T47D (cell line): Measurements from ENCODE around the gene SRSF6.

ENCODE experiments used
- DNase-seq, 2 experiments: peaks; one replicate each; pipeline versions ENCODE4 v3.0.0 to v3.0.0-alpha.2; 2011 to 2012; ENCODE audit warnings: low read depth in 1 of 2, low spot score in 1 of 2
- JUND ChIP-seq: IDR thresholded peaks from 2 replicates; pipeline ENCODE4 v1.6.1; 2012; ENCODE audit warnings: low read depth
- in situ Hi-C: cut with HindIII; loops from 2 replicates; pipeline ENCODE4 v1.10.0; 2016; ENCODE audit warnings: low sequenced_read_pairs, low pct_unique_long_range_greater_than_20kb

SRSF6 gene

GRCh38 chr20:43456809-43457639 lies 672 bp upstream of the SRSF6 start:
- in situ Hi-C loops = no loop called here
- no peak for TF ChIP-seq JUND
- peak; percentile 95 to 97 for DNase-seq

- in situ Hi-C loops = no loop called here
- DNase-seq = no peak
- TF ChIP-seq JUND = no peak
Observed at GRCh38 chr20:43458422-43458924, 777 bp downstream of the SRSF6 start.

DNA sequence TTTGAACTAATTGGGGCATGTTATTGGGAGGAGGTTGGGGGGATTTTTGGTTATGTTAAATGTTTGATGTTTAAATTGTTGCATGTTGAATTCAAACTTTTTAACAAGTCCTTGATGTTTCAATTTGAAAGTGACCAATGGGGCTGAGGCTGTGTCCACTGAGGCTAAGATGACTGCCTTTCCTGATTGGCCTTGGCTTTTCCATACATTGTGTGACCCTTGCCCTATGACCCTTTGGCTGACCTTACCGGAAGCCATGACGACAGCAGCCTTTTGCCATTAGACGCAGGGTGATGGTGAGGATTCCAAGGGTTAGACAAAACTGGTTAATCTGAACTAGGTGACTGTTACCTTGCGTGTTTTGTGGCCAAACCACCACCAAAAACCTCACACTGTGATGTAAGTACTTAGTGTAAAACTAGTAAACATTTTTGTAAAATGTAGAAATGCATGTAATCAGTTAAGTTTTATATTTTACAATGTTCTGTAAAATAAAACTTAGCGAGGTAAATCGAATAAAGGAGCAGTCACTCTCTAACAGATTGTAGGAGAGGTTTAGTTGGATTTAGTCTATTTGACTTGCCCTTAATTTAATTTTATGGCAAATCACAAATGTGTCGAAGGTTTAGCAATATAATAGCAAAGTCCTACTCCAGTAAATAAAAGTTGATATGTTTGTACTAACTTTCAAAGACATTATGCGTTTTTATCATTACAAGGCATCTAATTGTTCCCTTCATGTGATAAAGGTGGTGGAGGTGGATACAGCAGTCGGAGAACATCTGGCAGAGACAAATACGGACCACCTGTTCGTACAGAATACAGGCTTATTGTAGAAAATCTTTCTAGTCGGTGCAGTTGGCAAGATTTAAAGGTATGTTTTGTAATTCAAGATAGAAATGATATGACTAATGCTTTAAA lies 1.6 kb downstream of the SRSF6 start:
- no peak for TF ChIP-seq JUND
- DNase-seq = peak in 1 of 2 experiments; percentile 61
- in situ Hi-C loops = no loop called here

GRCh38 chr20:43460172-43460829 lies 2.6 kb downstream of the SRSF6 start:
- TF ChIP-seq JUND = no peak
- in situ Hi-C loops = no loop called here
- DNase-seq = no peak

DNA sequence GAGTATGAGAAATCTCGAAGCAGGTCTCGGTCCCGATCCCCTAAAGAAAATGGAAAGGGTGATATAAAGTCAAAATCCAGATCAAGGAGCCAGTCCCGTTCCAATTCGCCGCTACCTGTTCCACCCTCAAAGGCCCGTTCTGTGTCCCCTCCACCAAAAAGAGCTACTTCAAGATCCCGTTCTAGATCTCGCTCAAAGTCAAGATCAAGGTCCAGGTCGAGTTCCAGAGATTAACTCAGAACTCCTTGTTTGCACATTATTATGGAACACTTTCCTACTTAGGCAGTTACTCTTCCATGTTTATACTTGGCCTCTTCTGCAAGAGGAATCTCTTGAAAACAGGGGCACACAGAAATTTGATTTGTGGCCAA lies 3.1 kb downstream of the SRSF6 start:
- no peak for DNase-seq
- in situ Hi-C loops = no loop called here
- TF ChIP-seq JUND = no peak

GRCh38 chr20:43461894-43462659 lies 4.4 kb downstream of the SRSF6 start:
- in situ Hi-C loops = no loop called here
- DNase-seq = no peak
- TF ChIP-seq JUND = no peak

DNA sequence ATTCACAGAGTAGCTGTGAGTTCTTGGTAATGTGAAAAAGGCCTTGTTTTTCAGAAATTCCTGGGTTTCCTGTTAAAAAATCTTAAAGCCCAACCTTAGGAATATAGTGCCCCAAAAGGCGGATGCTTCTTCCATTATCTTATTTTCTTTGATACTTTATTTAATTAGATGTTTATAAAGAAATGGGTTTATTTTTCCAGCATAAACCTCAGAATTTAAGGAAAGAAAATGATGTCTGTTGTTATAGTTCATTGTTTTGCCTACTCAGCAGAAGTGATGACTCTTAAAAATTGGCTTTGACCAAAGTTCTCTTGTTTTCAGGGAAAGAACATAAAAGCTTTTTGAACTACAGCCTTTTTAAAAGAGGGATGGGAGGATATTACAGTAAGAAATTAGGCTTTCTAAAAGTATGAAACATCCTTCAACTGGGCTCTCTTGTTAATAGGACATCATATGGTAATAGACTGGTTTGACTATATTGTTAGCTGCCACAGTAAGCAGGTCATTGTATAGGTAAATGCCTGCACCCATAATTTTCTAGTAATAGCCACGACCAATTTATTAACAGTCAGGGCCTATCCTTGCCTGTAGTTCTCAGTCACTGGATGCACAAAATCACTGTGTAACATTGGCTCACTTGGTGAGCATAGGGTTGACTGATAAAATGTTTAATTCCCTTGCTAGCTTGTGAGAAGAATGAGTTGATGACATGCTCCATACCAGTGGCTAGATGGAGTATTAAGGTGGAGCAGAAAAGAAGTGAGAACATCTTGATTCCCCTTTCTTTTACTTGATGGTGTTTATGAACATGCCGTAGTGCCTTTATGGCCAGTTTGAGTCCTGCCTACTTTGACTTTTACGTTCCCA lies 5.2 kb downstream of the SRSF6 start:
- in situ Hi-C loops = no loop called here
- no peak for TF ChIP-seq JUND
- no peak for DNase-seq

DNA sequence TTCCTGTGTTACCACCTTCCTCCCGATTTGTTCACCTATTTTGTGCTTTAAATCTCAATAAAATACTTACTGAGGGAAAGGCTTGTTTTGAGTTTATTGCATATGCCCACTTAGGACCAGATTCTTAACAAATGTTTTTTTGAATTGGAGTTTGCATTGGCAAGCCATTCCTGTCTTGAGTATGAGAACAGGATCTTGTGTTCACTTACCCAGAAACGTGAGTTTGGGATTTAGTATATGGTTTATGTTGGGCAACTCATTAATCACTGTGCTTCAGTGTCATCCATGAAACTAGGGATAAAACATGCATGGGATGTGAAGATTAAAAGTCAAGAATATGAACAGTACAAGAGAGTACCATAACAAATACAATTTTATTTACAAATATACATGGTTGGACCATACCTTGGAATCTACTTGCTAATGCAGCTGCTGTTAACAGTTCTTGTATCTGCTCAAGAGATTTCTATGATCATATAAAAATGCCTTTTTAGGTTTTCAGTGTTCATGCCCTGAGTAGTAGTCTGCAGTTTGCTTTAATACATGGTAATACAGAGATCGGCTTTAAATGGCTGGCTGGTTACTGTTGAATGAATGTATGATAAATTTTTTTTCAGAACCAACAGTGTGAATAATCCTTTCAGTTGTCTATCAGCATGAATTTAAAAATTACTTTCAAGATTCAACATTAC lies 6.0 kb downstream of the SRSF6 start:
- no peak for DNase-seq
- no peak for TF ChIP-seq JUND
- in situ Hi-C loops = no loop called here

DNA sequence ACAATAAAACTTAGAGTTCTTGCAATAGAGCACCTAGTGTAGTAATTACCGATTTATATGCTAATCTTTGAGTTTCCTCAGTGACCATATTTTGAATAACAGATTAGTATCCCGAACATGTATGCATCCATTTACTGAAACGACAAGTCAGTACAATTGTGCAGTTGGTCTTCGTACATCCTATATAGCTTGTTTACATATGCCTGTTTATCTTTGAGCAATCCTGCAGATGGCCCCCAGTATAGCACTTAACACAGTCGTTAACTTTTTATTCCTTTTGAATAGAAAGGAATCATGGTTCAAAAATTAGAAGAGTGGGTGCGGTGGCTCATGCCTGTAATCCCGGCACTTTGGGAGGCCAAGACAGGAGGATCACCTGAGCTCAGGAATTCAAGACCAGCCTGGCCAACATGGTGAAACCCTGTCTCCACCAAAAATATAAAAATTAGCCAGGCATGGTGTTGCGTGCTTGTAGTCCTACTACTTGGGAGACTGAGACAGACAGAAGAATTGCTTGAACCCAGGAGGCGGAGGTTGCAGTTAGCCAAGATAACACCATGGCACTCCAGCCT lies 6.6 kb downstream of the SRSF6 start:
- DNase-seq = no peak
- in situ Hi-C loops = no loop called here
- no peak for TF ChIP-seq JUND

- in situ Hi-C loops = no loop called here
- no peak for TF ChIP-seq JUND
- DNase-seq = no peak
Observed at GRCh38 chr20:43465625-43465943, 7.9 kb downstream of the SRSF6 start.
